ENCODE data around the gene CHST11. TPM values are rescaled to one million over a fixed set of nuclear protein-coding genes. Genes with fewer than 3 reads are reported as not detected.
A peak's percentile ranks its signal among the peaks of the same experiment; 100 is the strongest.

CHST11 gene
- total and polyA plus RNA-seq, 10 of the 15 experiments (the other 5 are each of a cell fraction or from before 2014, with no cell fraction given) = 1.9 to 38.1 (median 17.2) TPM

DNA sequence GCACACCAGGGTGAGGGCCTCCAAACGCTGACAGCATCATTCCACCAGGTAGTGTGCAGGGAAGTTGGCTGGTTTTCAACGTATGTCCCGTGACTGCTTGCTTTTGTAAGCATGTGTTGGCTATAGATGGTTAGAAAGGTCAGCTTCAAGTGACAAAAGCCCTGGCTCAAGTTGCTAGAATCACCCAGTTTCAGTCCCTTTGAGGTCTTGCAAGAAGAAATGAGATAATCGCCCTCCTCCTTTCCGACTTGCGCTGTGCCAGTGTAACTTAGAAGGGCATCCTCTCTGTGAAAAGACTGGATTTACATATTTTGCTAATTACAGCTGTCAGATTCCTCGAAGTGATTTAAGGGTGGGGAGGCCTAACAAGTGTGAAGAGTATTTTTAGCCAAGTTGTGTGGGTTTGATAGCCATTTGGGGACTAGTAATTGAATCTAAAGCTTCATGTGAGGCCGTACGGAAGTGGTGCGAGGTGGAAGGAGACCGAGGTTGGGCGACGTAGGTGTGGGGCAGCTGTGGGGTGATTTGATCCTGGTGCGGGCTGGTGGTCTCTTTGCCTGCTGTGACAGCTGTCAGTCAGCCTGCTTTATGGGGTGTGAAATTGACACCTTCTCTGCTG is 94.7 kb downstream of the CHST11 start:
- H3K27me3 ChIP-seq (replicated peaks in 1 of 2; ENCODE audit: control insufficient read depth in 2 of 2, insufficient read depth in 2 of 2, low read length in 1 of 2) = no peaks in the 10 kb centered on the region
- no TSS peak for BruUV-seq (replicated peaks)
- DNase-seq (ENCODE audit: low read depth, low spot score) (no peak), FAIRE-seq (no peak), ATAC-seq (peak; percentile 87)
- H3K4me1 ChIP-seq (ENCODE audit: control insufficient read depth, insufficient read depth, low read length) = peaks cover 6% of the 10 kb centered on the region; the same call in 1 of the 2 replicates
- intact Hi-C loops (cut with micrococcal nuclease; ENCODE audit: unreplicated experiment) (no loop called here), in situ Hi-C loops (cut with MboI) (no loop called here)
- H3K9me3 ChIP-seq (replicated peaks; ENCODE audit: control insufficient read depth, insufficient read depth, low read length) = peaks cover 8% of the 10 kb centered on the region
- peaks cover 0 to 3% of the 10 kb centered on the region in 2 experiments; a peak in 3 of 4 replicates for H3K36me3 ChIP-seq (ENCODE audit: control insufficient read depth in 2 of 2, insufficient read depth in 2 of 2, low read length in 1 of 2)
- H4K20me1 ChIP-seq (ENCODE audit: control insufficient read depth, insufficient read depth) = no peaks in the 10 kb centered on the region
- no peak overlapping the region for H3K27ac ChIP-seq (ENCODE audit: control insufficient read depth, insufficient read depth)
- ChIA-PET RAD21 (ENCODE audit: unreplicated experiment) (interaction anchor here (0.7 to 1.5 kb wide), 6 partner anchors 25 to 170 kb away, joined by 3 to 5 read pairs (median 4); no protein-coding TSS in a partner anchor), CTCF (interaction anchor here (1.5 kb wide), 1 partner anchor 53 kb away, joined by 4 read pairs; no protein-coding TSS in a partner anchor), SMC1A (ENCODE audit: uncharacterized antibody, unreplicated experiment) (interaction anchor here (0.8 to 6.7 kb wide), 7 partner anchors 18 to 92 kb away, joined by 3 to 49 read pairs (median 6); no protein-coding TSS in a partner anchor), POLR2A (interaction anchor here (0.6 to 1.3 kb wide), 2 partner anchors 14 kb away, joined by 3 read pairs; no protein-coding TSS in a partner anchor)
- H3K4me2 ChIP-seq (ENCODE audit: control insufficient read depth, insufficient read depth) = no peak overlapping the region
- no peak overlapping the region for H2AFZ ChIP-seq (ENCODE audit: control insufficient read depth, low read depth, low read length)
- H3K4me3 ChIP-seq = no peak overlapping the region
- WGBS (ENCODE audit: insufficient coverage, insufficient replicate concordance, low lambda C conversion rate, missing lambda C conversion rate) = 79% methylated on average over 14 of the region's 14 CpGs
- H3K9ac ChIP-seq (ENCODE audit: control insufficient read depth, insufficient read depth, low read length) = no peak overlapping the region
- peaks cover 18% of the 10 kb centered on the region for H3K79me2 ChIP-seq (ENCODE audit: control insufficient read depth, insufficient read depth, low read length)
- no peak for TF ChIP-seq YBX1 (IDR thresholded peaks at IDR 0.05)
- TF ChIP-seq, protein P1, sequence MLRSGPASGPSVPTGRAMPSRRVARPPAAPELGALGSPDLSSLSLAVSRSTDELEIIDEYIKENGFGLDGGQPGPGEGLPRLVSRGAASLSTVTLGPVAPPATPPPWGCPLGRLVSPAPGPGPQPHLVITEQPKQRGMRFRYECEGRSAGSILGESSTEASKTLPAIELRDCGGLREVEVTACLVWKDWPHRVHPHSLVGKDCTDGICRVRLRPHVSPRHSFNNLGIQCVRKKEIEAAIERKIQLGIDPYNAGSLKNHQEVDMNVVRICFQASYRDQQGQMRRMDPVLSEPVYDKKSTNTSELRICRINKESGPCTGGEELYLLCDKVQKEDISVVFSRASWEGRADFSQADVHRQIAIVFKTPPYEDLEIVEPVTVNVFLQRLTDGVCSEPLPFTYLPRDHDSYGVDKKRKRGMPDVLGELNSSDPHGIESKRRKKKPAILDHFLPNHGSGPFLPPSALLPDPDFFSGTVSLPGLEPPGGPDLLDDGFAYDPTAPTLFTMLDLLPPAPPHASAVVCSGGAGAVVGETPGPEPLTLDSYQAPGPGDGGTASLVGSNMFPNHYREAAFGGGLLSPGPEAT (IDR thresholded peaks at IDR 0.05; ENCODE audit: low read depth) = 0 out of 2 replicates have a peak, but pooled peaks have one; percentile 32
- no peak for TF ChIP-seq ZNF217 (IDR thresholded peaks at IDR 0.05)
- no peak for TF ChIP-seq FOXK2 (IDR thresholded peaks at IDR 0.05)
- TF ChIP-seq PKNOX1 (IDR thresholded peaks at IDR 0.05) = peak; percentile 92
- no peak for TF ChIP-seq NFYB (IDR thresholded peaks at IDR 0.05; ENCODE audit: insufficient read depth, low read depth, low read length)
- TF ChIP-seq ATF7 (IDR thresholded peaks at IDR 0.05; ENCODE audit: low read depth) = peak; percentile 36; the same call in 1 of the 2 replicates
- 0 out of 2 replicates have a peak, but pooled peaks have one; percentile 49 for TF ChIP-seq GATAD2B (conservative IDR thresholded peaks at IDR 0.05; ENCODE audit: low read depth)
- no peak for TF ChIP-seq SMAD5 (IDR thresholded peaks at IDR 0.05; ENCODE audit: low read depth)
- TF ChIP-seq YY1 (IDR thresholded peaks at IDR 0.05; ENCODE audit: low read depth, low read length) = no peak
- TF ChIP-seq MTA2 (IDR thresholded peaks at IDR 0.05; ENCODE audit: low read depth) = peak; percentile 71
- no peak for TF ChIP-seq NKRF (conservative IDR thresholded peaks at IDR 0.05)
- TF ChIP-seq TCF3 (IDR thresholded peaks at IDR 0.05; ENCODE audit: borderline replicate concordance, insufficient read depth, low read depth, low read length) = no peak
- peak; percentile 71 for TF ChIP-seq MEF2B (IDR thresholded peaks at IDR 0.05; ENCODE audit: partially characterized antibody, poor library complexity, severe bottlenecking)
- TF ChIP-seq CREM (IDR thresholded peaks at IDR 0.05; ENCODE audit: low read depth) = no peak
- no peak for TF ChIP-seq CBX3 (IDR thresholded peaks at IDR 0.05; ENCODE audit: borderline replicate concordance, low read depth)
- no peak for TF ChIP-seq CBX5 (IDR thresholded peaks at IDR 0.05; ENCODE audit: low read depth)
- TF ChIP-seq NR2C2 (IDR thresholded peaks at IDR 0.05; ENCODE audit: borderline replicate concordance, control insufficient read depth, insufficient read length, low read depth) = no peak
- TF ChIP-seq SMC3 (IDR thresholded peaks at IDR 0.05; ENCODE audit: borderline replicate concordance, low read length) = no peak
